NCI-H187 (cell line): ENCODE results near the gene SLBP.

Experiments
- DNase-seq, 2 experiments: peaks; one replicate each; lab custom pipeline; 2025; lab: John Stamatoyannopoulos, UW

The SLBP gene

DNA sequence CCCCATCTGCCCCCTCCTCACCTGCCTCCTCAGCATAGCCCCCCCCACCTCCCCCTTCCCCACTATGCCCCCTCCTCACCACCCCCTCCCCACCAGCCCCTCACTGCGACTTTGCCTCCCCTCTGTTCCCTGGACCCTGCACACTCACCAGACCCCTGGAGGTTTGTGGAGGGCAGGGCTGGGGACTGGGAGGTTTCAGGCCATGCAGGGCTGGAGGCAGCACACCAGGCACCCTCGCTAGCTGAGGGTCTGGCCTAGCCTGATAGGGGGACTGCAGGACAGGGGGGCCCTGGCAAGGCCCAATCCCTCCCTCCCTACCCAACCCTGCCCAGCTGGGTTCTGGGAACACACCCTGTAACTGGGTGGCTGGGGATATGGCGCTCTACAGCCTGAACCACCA lies 37.3 kb upstream of the SLBP start:
- no peak for DNase-seq

DNA sequence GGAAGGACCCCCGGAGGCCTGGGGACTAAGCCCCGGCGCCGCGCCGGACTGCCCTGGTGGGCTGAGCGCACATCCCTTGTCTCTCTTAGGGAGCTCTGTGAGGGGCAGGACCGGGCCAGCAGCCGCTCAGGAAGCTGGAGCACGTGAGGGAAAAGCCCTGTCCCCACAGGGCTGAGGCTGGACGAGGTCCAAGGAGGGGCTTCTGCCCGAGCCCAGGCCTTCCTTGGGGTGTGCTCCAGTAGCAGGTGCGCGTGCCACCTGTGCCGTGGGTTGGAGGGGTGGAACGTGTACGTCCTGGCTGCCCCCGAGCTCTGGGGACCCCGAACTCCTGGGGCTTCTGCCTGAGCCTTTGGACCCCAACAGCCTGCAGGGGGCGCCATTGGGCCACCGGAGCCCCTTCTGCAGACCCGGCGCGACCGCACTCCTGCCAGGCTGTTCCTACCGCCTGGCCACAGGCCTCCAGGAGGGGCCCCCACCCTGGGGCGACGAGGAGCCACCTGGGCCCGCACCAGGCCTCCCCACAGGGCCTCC lies 36.4 kb upstream of the SLBP start:
- DNase-seq = peak; percentile 30 to 72

DNA sequence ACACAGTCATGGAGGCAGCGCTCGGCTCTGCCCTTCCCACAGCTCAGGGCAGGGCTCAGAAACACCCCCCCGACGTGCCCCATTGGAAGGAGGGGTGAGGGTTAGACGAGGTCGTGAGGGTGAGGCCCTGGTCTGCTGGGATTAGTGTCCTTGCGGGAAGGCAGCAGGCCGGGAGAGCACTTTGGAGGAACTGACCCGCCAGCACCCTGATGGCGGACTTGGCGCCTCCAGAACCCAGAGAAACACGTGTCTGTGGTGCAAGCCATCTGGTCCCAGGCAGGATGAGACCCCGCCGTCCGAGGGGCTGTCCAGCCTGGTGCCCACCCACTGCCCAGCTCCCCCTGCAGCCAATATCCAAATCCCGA lies 35.5 kb upstream of the SLBP start:
- DNase-seq = no peak

DNA sequence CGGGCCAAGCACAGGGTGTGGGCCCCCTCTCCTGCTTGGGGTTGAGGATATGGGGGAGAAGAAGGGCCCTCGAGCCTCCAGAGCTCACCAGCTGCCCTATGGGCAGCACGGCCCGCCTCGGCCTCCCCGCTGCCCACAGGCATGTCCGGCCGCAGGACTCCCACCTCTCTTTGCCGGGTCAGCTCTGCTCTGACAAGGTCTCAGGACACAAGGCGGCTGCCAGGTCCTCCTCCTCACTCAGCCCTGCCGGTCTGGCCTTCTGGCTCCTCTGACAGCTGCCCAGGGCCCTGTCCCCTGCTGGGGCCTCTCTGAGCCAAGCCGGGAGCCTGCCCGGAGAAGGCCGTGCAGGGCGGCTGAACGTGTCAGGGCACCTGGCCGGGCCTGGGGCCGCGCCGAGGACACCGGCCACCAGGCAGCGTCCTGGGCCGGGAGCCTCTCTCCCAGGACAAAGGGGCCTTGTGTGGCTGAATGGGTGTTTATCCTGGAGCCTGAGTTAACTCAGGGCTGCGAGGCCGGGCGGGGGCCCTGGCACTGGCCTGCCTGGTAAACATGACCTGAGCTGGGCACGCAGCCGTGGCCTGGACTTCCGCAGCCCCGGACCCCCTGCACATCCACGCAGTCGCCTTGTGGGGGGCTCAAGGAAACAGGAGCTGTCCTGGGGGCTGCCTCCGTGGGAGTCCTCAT lies 34.9 kb upstream of the SLBP start:
- no peak for DNase-seq

DNA sequence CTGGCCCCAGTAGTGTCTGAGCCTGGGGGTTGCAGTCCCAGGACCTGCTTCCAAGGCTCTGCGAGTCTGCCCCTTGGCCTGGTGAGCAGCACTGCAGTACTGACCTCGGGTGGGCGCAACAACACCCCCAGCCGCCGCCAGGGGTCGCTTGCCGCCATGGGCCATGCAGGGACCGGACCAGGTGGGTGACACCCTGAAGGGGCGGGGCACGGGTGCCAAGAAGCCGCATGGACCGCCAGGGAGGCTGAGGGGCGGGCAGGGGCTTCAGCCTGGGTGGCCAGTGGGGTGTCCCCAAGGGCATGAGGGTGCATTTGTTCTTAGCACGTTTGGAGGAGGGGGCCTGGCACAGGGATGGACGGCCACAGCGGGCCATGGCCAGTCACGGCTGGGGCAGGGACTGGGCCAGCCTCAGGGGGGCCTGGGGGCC lies 34.2 kb upstream of the SLBP start:
- DNase-seq = no peak

DNA sequence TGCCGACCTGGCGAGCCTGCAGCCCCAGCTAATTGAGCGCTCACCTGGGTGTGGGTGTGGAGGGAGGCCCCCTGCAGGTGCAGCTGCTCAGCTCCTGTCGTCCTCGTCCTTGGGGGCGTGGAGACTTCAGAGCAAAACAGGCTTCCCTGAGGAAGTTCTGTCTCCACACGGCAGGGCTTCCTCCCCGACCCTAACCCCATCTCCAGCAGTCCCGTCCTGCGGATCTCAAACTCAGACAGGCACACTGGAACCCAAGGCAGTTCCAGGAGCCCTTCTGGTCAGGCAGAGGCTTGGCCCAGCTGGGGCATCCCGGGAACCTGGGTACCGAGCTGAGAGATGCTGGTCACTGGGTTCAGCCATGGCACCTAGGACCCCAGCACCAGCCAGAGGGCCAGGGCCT lies 33.6 kb upstream of the SLBP start:
- DNase-seq = no peak

DNA sequence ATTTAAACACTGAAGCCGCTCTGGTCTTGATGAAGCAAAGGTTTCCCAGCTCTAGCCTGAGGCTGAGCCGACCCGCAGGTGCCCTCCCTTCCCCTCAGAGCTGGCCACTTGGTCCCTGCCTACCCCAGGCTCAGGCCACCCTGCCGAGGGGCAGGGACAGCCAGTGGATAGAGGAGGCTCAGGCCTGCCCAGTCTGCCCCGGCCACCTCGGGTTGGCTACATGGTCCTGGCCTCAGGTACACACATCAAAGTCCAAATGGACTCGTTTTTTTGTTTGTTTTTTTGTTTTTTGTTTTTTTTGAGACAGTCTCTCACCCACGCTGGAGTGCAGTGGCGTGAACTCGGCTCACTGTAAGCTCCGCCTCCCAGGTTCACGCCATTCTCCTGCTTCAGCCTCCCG lies 33.0 kb upstream of the SLBP start:
- DNase-seq = no peak

DNA sequence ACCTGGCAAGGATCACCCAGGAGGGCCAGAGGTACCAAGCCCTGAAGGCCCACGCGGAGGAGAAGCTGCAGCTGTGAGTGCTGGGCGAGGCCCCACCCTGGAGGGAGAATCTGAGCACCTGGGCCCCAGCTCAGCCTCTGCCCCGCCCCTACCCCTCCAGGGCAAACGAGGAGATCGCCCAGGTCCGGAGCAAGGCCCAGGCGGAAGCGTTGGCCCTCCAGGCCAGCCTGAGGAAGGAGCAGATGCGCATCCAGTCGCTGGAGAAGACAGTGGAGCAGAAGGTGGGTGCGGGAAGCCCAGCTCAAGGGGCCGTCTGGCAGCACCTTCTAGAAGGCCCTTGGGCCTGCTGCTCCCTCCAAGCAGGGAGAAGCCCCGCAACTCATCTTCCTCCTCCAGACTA lies 32.4 kb upstream of the SLBP start:
- DNase-seq = no peak

DNA sequence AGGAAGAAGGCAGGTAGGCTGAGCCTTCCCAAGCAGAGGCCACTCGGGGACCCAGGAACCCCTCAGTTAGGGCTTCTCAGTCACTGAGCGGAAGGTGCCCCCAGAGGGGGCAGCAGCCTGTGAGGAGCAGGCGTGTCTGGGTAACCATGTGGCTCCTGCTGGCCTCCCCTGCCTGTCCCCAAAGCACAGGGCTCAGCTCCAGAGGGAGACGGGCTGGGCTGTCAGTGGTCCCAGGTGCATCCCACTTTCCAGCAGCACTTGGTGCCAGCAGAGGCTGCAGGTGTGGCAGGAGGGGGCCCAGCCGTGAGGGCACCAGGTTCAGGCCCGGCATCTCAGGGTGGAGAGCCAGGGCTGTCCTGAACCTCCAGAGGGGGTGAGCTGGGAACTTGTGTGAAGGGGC lies 31.9 kb upstream of the SLBP start:
- no peak for DNase-seq

DNA sequence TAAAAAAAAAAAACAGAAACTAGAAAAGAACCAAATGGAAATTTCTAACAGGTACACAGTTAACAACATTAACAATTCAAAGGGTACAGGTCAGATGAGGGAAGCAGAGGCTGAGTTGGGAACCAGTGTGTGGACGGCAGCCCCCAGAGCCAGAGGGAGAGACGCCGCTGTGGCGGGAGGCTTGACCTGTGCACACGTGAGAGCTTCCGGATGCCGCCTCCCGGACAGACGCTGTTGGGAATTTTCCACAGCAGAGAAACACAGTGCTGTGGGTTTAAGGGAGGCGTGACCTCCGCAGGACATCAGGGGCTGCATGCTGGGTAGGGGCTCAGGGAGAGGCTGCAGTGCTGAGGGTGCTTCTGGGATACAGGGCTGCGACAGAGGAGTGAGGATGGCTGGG lies 31.4 kb upstream of the SLBP start:
- DNase-seq = no peak

DNA sequence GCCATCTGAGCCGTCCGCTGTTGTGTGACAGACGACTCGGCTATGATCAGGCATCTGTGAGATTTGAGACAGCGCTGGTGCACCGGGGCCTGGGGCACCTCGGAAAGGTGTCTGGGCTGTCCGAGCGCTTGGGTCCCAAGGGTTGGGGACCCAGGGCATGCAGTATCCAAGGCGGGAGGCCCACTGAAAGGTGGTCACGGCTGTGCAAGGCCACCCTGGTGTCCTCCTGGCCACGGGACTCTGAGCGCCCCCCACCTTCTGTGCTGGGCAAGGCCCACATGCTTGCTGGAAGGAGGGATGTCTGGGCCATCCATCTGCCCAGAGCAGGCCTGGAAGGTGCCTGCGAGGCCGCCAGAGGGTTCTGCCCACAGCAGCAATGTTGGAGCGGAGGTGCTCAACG lies 29.1 kb upstream of the SLBP start:
- DNase-seq = no peak

DNA sequence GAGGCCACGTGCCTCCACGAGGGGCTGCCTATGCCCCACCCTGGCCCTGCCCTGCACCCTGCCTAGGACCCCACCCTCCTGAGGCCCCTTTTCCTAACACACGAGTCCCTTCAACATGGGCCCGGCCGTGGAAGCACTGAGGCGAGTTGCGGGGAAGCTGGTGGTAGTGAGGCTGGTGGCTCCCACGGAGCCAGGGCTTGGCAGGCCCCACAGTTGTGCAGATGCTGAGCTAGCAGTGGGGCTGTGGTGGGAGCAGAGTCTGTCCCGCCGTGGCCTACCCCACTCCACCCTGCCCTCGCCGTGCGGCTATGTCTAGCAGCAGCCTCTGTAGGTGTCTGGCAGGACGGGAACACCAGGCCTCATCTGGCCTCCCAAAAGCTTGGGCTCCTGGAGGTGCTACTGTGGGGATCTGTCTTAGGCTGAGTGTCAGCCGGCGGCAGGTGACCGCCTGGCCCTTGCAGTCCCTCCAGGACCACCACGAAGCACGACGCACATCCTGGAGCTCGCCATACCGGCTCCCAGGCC lies 28.0 kb upstream of the SLBP start:
- no peak for DNase-seq

DNA sequence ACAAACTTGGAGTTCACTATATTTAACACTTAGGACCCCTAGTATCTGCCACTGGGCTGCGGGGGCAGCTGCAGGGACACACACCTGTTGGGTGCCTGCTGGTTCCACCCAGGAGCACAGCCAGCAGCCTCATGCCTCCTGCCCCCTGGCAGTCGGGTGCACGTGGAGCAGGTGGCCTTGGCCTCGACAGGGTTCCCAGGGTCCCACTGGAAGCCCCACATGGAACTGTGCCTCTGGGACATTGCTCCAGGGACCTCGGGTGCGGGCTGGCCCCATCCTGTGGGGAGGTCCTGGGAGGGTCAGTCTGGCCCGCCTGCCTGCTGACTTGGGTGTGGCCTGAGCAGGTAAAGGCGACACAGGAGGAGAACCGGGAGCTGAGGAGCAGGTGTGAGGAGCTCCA lies 27.2 kb upstream of the SLBP start:
- DNase-seq = no peak

DNA sequence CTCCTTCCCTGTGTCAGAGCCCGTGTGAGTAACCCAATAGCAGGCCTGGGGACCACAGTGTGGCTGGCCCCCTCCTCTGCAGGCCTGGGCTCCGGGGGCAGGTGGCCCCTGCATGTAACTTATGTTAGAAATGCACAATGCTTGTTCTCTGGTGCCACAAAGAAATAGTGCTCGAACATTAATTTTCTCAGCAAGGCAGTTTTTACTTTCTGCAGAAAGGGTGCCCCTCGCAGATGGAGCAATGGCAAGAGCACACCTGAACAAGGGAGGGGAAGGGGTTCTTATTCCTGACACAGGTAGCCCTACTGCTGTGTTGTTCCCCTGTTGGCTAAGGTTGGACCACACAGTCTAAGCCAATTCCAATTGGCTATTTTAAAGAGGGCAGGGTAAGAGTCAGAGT lies 26.3 kb upstream of the SLBP start:
- DNase-seq = no peak

DNA sequence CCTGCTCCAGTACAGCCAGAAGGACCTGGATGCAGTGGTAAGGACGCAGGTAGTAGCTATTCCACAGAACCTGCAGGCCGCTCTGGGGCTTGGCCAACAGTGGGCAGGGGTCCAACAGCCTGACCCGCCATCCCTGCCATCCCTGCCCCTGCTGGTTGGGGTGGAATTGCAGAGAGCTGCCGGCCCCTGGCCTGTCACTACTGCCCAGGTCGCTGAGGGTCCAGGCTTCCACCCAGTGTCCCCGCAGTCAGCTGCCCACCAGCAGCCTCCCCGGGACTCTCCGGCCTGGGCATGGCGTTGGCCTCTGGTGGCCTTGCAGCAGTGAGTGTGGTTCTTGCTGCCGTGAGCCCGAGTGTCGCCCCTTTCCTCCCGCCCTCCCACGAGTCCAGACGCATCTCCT lies 25.5 kb upstream of the SLBP start:
- no peak for DNase-seq

DNA sequence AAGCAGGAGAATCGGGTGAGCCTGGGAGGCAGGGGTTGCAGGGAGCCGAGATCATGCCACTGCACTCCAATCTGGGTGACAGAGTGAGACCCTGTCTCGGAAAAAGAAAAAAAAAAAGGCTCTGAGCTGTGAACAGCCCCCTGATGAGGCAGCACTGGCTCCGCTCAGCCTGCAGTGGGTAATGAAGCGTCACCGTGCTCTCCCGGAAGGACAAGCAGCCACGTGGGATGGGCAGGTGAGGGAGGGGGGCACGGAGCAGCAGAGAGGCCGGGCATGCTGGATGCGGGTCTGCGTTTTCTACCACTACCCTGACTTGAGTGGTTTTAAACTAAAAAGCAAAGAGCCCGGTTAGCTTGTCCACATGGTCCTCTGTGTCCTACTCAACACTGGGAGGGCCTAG lies 24.7 kb upstream of the SLBP start:
- no peak for DNase-seq

DNA sequence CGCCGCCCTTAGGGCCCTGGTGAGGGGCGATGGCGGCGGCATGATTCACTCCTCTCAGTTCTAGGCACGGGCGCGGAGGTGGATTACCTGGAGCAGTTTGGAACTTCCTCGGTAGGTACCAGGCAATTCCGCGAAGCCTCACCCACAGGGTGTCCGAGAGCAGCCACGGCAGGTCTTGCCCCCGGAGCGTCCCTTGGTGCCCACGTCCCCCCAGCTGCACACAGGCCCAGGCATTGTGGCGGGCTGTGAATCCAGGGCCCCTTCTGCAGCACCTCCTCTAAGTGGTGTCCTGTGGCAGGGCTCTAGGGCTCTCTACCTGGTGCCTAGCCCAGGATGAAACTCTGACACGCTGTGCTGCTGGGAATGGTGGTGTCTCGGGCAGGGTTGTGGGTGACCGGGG lies 23.1 kb upstream of the SLBP start:
- no peak for DNase-seq

DNA sequence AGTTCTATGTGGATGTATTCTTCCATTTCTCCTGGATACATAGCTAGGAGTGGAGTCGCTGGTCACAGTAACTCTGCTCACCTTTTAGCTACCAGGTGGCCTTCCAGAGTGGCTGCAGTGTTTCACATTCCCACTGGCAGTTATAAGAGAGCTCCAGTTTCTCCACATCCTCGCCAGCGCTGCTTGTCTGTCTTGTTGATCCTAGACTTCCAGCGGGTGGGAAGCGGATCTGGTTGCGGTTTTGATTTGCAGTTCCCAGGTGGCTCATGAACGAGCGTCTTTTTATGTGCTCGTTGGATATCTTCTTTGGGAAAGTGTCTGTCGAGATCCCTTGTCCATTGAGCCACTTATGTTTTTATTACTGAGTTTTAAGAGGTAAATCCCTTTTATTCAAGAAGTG lies 20.8 kb upstream of the SLBP start:
- DNase-seq = no peak

DNA sequence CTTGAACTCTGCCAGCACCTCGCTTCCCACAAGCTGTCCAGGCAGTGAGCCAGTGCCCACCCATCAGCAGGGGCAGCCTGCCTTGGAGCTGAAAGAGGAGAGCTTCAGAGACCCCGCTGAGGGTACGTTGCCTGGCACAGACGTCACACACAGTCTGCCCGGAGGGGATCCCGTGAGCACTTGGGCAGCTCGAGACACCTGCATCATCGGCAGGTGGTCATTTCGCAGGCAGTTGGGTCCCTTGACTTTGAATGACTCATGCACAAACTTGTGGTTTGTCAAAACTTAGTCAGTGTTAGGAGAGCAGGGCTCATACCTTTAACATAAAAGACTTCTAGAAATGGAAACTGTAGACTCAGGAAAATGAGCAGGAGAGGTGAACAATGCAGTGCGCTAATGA lies 19.1 kb upstream of the SLBP start:
- DNase-seq = no peak

DNA sequence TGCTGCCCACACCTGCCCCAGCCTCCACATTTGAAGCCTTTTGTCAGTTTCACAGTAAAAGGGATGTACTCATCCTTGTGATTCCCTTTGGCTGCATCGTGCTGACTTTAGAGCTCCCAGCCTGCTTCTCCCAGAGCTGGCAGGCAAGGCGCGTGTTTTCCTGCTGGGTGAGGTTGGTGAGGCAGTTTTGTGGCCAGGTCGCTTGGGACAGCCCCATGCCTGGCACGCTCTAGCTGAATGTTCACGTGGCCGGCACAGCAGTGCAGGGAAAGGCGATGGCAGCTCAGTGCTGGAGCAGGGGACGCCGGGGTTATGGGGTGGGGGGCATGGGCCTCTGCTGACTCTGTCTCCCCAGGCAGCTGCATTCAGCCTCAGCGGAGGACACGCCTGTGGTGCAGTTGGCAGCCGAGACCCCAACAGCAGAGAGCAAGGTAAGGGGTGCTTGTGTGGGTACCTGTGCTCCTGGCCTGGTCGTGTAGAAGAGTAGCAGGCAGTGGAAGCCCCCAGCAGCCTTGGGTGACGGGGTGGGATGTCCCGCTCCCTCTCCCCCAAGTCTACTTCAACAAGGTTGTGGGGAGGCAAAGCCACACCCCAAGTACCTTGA lies 18.5 kb upstream of the SLBP start:
- no peak for DNase-seq

DNA sequence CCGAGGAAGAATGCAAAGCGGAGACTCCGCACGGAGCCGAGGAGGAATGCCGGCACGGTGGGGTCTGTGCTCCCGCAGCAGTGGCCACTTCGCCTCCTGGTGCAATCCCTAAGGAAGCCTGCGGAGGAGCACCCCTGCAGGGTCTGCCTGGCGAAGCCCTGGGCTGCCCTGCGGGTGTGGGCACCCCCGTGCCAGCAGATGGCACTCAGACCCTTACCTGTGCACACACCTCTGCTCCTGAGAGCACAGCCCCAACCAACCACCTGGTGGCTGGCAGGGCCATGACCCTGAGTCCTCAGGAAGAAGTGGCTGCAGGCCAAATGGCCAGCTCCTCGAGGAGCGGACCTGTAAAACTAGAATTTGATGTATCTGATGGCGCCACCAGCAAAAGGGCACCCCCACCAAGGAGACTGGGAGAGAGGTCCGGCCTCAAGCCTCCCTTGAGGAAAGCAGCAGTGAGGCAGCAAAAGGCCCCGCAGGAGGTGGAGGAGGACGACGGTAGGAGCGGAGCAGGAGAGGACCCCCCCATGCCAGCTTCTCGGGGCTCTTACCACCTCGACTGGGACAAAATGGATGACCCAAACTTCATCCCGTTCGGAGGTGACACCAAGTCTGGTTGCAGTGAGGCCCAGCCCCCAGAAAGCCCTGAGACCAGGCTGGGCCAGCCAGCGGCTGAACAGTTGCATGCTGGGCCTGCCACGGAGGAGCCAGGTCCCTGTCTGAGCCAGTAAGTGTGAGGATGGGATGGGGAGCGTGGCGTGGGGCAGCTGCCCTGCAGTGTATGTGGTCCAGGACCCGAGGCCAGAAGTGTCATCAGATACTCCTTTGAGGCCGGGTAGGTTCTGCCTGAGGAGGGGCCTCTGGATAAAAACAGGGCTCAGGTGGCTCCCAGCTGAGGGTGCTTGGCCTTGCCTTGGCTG lies 16.2 kb upstream of the SLBP start:
- no peak for DNase-seq

DNA sequence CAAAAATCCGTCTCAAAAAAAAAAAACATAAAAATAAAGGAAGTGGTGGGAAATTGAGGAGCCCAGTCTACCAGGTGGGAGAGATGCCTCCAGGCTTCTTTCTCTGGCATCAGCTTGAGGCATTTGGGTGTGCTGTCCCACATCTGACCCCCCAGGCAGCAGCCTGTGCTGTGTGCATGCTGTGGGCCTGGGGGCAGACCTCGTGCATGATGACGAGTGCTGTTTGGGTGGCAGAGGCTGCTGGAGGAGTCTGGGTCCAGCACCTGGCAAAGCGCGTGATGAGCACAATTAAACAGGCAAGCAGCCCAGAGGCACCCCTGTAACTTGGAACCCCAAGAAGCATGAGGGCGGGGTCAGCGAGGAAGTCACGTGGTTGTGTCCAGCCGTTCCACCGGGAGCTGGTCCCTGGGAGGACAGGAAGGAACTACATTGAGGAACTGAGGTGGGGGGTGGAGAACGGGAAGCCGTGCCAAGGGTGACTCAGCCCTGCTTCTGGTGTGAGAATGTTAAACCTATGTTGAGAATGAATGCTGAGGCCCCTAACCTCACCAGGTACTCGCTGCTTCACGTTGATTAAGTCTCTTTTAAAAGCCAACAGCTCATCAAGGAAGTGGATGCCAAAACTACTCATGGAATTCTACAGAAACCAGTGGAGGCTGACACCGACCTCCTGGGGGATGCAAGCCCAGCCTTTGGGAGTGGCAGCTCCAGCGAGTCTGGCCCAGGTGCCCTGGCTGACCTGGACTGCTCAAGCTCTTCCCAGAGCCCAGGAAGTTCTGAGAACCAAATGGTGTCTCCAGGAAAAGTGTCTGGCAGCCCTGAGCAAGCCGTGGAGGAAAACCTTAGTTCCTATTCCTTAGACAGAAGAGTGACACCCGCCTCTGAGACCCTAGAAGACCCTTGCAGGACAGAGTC lies 15.3 kb upstream of the SLBP start:
- no peak for DNase-seq
